Keratinocyte (primary cell): ENCODE data around the gene SMAD3. TPM values are rescaled to one million over a fixed set of nuclear protein-coding genes. Genes with fewer than 3 reads are reported as not detected.
A peak's percentile ranks its signal among the peaks of the same experiment; 100 is the strongest.

ENCODE experiments used
- DNase-seq: peaks from one replicate; pipeline ENCODE4 v3.0.0-alpha.2; 2011; ENCODE audit warnings: low read depth, missing footprints, low spot score
- FAIRE-seq: peaks from 2 replicates; lab custom pipeline; 2011; peaks lifted over from hg19 to GRCh38; lab: Jason Lieb, UNC
- H2AFZ ChIP-seq: 2 replicates; pipeline ENCODE4 v1.6.0; 2012; ENCODE audit warnings: low read length, control low read depth, inconsistent platforms; ENCODE audit not compliant: control insufficient read depth
- H3K27ac ChIP-seq: 2 replicates; pipeline ENCODE4 v1.5.1; 2011; ENCODE audit warnings: low read length; ENCODE audit not compliant: control insufficient read depth, insufficient read depth
- H3K27me3 ChIP-seq: 3 replicates; pipeline ENCODE4 v1.6.0; 2011; ENCODE audit warnings: low read length; ENCODE audit not compliant: control insufficient read depth, insufficient read depth; ENCODE audit errors: extremely low read depth
- H3K36me3 ChIP-seq, 2 experiments: 2 replicates in 1 of 2; 3 replicates in 1 of 2; pipeline ENCODE4 v1.5.1; 2011; ENCODE audit warnings: low read length in 2 of 2, mild to moderate bottlenecking in 1 of 2; ENCODE audit not compliant: control insufficient read depth in 2 of 2, insufficient read depth in 2 of 2; ENCODE audit errors: extremely low read depth in 1 of 2
- H3K4me1 ChIP-seq: 3 replicates; pipeline ENCODE4 v1.5.1; 2011; ENCODE audit warnings: low read length; ENCODE audit not compliant: control insufficient read depth, insufficient read depth; ENCODE audit errors: extremely low read depth
- H3K4me2 ChIP-seq: 3 replicates; pipeline ENCODE4 v1.6.0; 2011; ENCODE audit warnings: low read depth, low read length; ENCODE audit not compliant: control insufficient read depth, insufficient read depth; ENCODE audit errors: extremely low read depth
- H3K4me3 ChIP-seq, 3 experiments: fragments of 200-600 bp in 1 of 3; sonication (generic) in 1 of 3; 2 replicates in 2 of 3; 3 replicates in 1 of 3; pipeline ENCODE4 v1.5.1; 2011 to 2016; ENCODE audit warnings: low read length in 3 of 3, mild to moderate bottlenecking in 3 of 3, control low read depth in 2 of 3, inconsistent platforms in 1 of 3, low read depth in 1 of 3, mixed read lengths in 1 of 3, mixed run types in 1 of 3, moderate library complexity in 1 of 3; ENCODE audit not compliant: control insufficient read depth in 2 of 3, insufficient read depth in 2 of 3; ENCODE audit errors: extremely low read depth in 1 of 3
- H3K79me2 ChIP-seq: 2 replicates; pipeline ENCODE4 v1.6.0; 2012; ENCODE audit warnings: low read length; ENCODE audit not compliant: control insufficient read depth, insufficient read depth
- H3K9ac ChIP-seq: 3 replicates; pipeline ENCODE4 v1.6.0; 2011; ENCODE audit warnings: low read length; ENCODE audit not compliant: control insufficient read depth, insufficient read depth; ENCODE audit errors: extremely low read depth
- H3K9me1 ChIP-seq: 3 replicates; pipeline ENCODE4 v1.6.0; 2011; ENCODE audit warnings: low read length; ENCODE audit not compliant: control insufficient read depth, insufficient read depth; ENCODE audit errors: extremely low read depth
- H3K9me3 ChIP-seq: 2 replicates; pipeline ENCODE4 v1.5.1; 2012; ENCODE audit warnings: low read depth, low read length; ENCODE audit not compliant: control insufficient read depth
- H4K20me1 ChIP-seq: 3 replicates; pipeline ENCODE4 v1.6.0; 2011; ENCODE audit warnings: low read length; ENCODE audit not compliant: control insufficient read depth, insufficient read depth; ENCODE audit errors: extremely low read depth
- EZH2 ChIP-seq: IDR thresholded peaks from one replicate; pipeline ENCODE4 v1.6.1; 2012; ENCODE audit warnings: inconsistent platforms, mild to moderate bottlenecking, low read length, moderate library complexity
- dilution Hi-C: fragments of 300-500 bp; cut with MboI; formaldehyde crosslinking; loops from one replicate; pipeline ENCODE4 v1.7.0; 2020; ENCODE audit warnings: low sequenced_read_pairs; ENCODE audit not compliant: extremely low pct_ligation_motif_present
- polyA plus RNA-seq, 5 experiments: library from polyadenylated mRNA; depleted of rRNA in 3 of 5; stranded (reverse) in 3 of 5; stranded (forward) in 1 of 5; unstranded in 1 of 5; fragments of >200 nt; gene quantifications; 1 replicate in 1 of 5; 2 replicates in 3 of 5; 3 replicates in 1 of 5; pipeline versions ENCODE4 v1.2.1 to v1.2.3, GENCODE V29; 2011 to 2012; ENCODE audit warnings: missing spikeins in 2 of 5, low read depth in 1 of 5, low replicate concordance in 1 of 5
- TF ChIP-seq, protein P1 (sequence below), 3 experiments: IDR thresholded peaks in 1 of 3; conservative IDR thresholded peaks in 1 of 3; optimal IDR thresholded peaks in 1 of 3; 2 replicates in 2 of 3; 3 replicates in 1 of 3; pipeline versions ENCODE3 to v1.5.1; 2011; ENCODE audit warnings: low read length in 3 of 3, mild to moderate bottlenecking in 3 of 3, moderate library complexity in 2 of 3, control low read depth in 1 of 3, inconsistent platforms in 1 of 3; ENCODE audit not compliant: insufficient read depth in 2 of 3; ENCODE audit errors: extremely low read depth in 1 of 3

SMAD3 gene
- polyA plus RNA-seq, 1 donor (not counting 4 experiments of a cell fraction or from before 2014, with no cell fraction given) = 33.7 TPM

GRCh38 chr15:67063689-67064606, 1.5 kb upstream of the SMAD3 start:
- no peak for FAIRE-seq
- H3K27ac ChIP-seq = peak overlapping the region; percentile 91
- DNase-seq = no peak
- no peaks in the 10 kb centered on the region for H3K27me3 ChIP-seq
- H3K4me1 ChIP-seq = peaks cover 19% of the 10 kb centered on the region
- H3K9me1 ChIP-seq = no peaks in the 10 kb centered on the region
- H3K9ac ChIP-seq = peak overlapping the region; percentile 97
- no peaks in the 10 kb centered on the region for H3K9me3 ChIP-seq
- no peak overlapping the region for H2AFZ ChIP-seq
- no peaks in the 10 kb centered on the region for H4K20me1 ChIP-seq
- H3K4me2 ChIP-seq = peak overlapping the region; percentile 67
- peaks cover 0 to 2% of the 10 kb centered on the region in 2 experiments for H3K36me3 ChIP-seq
- TF ChIP-seq EZH2 = no peak
- TF ChIP-seq, protein P1, sequence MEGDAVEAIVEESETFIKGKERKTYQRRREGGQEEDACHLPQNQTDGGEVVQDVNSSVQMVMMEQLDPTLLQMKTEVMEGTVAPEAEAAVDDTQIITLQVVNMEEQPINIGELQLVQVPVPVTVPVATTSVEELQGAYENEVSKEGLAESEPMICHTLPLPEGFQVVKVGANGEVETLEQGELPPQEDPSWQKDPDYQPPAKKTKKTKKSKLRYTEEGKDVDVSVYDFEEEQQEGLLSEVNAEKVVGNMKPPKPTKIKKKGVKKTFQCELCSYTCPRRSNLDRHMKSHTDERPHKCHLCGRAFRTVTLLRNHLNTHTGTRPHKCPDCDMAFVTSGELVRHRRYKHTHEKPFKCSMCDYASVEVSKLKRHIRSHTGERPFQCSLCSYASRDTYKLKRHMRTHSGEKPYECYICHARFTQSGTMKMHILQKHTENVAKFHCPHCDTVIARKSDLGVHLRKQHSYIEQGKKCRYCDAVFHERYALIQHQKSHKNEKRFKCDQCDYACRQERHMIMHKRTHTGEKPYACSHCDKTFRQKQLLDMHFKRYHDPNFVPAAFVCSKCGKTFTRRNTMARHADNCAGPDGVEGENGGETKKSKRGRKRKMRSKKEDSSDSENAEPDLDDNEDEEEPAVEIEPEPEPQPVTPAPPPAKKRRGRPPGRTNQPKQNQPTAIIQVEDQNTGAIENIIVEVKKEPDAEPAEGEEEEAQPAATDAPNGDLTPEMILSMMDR (optimal IDR thresholded peaks at IDR 0.05 in 1 of 3, IDR thresholded peaks at IDR 0.05 in 1 of 3, conservative IDR thresholded peaks at IDR 0.05 in 1 of 3; ENCODE audit: extremely low read depth in 1 of 3, insufficient read depth in 2 of 3, low read length in 3 of 3) = no peak
- dilution Hi-C loops = no loop called here
- H3K79me2 ChIP-seq = peaks cover 30% of the 10 kb centered on the region
- no peak overlapping the region for H3K4me3 ChIP-seq

DNA sequence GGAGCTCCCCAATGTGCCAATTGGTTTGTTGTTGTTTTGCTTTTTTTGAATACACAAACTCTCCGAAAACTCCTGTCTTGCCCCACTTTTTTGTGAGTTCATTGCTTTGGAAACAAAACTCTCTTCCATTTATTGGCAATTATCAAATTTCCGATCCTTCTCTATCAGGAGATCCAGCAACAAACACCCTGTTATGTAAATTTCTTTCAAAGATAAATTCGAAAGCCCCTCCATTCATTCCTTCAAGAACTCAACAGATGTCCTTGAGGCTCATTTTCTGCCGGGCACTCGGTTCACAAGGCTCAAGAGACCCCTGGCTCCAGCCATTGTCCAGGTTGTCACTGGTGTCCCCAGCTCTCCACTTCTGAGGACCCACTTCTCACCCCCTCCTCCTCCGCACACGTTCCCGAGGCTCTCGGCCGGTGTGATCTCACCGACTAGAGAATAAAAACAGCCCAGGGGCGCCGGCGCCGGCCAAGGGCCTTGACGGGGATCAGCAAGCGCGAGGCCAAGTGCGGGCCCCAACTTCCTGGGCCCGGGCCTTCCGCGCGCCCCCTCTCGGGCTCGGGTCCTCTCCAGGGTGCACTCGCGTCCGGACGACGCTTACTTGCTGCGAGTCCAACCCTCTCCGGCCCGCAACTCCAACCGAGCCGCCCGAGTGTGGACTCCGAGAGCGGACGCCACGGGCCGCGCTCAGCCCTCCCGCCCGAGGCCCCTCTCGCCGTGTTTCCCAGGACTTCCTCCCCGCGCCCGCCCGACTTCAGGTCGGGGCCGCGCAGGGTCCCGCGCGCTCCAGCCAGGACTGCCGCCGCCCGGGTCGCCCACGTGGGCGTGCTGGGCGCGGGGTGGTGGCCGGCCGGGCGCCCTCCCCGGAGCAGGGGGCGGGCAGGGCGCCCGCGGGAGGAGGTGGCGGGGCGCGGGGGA, 533 bp upstream of the SMAD3 start:
- H2AFZ ChIP-seq = peak overlapping the region; percentile 54
- dilution Hi-C loops = no loop called here

More for the DNA sequence above, 533 bp upstream of the SMAD3 start:
- H3K36me3 ChIP-seq = peaks cover 0 to 3% of the 10 kb centered on the region in 2 experiments
- peaks cover 29% of the 10 kb centered on the region for H3K4me1 ChIP-seq
- H3K9ac ChIP-seq = peak overlapping the region; percentile 97
- TF ChIP-seq, protein P1 (optimal IDR thresholded peaks at IDR 0.05 in 1 of 3, IDR thresholded peaks at IDR 0.05 in 1 of 3, conservative IDR thresholded peaks at IDR 0.05 in 1 of 3; ENCODE audit: extremely low read depth in 1 of 3, insufficient read depth in 2 of 3, low read length in 3 of 3) = peak in 2 of 3 experiments; percentile 2 to 9
- no peak for TF ChIP-seq EZH2
- H3K4me3 ChIP-seq = peak overlapping the region; percentile 34 to 55 (median 43)
- peaks cover under 1% of the 10 kb centered on the region for H3K9me1 ChIP-seq
- no peaks in the 10 kb centered on the region for H3K9me3 ChIP-seq
- no peak for FAIRE-seq
- no peak for DNase-seq
- H3K79me2 ChIP-seq = peaks cover 38% of the 10 kb centered on the region
- no peaks in the 10 kb centered on the region for H4K20me1 ChIP-seq
- peak overlapping the region; percentile 91 for H3K27ac ChIP-seq
- peak overlapping the region; percentile 67 for H3K4me2 ChIP-seq
- no peaks in the 10 kb centered on the region for H3K27me3 ChIP-seq
